Kidney glomerular epithelial cell (primary cell): ENCODE results near the gene SLIT3.

ENCODE experiments used
- DNase-seq: peaks from one replicate; lab custom pipeline; 2025; lab: John Stamatoyannopoulos, UW

The SLIT3 gene

DNA sequence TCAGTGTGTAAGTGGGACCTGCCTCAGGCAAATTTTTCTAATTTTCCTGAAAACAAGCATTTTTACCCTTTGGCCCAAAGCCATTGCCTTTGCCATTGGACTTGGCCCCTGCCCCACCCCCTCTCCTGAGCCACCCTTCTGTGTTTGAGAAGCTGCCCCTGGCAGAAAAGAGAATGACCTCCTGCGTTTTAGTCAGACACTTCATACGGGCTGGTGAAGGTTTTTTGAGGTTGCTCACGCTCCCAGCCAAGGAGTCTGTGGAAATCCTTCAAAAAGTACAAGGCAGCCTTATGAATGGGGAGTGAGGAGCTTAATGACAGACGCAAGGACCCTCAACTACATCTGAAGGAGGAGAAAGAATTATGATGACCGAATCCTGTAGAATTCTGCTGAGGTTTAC is 308.9 kb downstream of the SLIT3 start:
- DNase-seq = no peak

DNA sequence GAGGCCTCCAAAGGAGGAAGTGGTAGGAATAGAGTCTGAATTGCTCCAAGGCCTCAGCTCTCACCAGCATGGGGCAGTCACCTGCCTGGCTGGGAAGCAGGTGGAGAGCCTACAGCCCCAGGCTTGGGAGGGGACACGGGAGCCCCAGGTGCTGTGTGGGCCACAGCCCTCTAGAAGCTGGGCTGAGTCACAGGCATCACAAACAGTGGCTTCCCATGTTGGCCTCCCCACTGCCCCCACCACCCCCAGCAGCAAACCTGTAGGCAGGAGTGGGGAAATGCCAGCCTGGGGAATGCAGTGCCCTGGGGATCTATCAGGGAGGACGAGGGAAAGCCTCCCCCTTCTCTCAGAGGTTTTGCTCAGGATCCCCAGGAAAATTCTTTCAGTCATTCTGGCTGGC is 309.6 kb downstream of the SLIT3 start:
- DNase-seq = peak; percentile 35

GRCh38 chr5:168990679-168991078 is 310.3 kb downstream of the SLIT3 start:
- DNase-seq = no peak

GRCh38 chr5:168989731-168990505 is 311.0 kb downstream of the SLIT3 start:
- DNase-seq = no peak

GRCh38 chr5:168988699-168989098 is 312.2 kb downstream of the SLIT3 start:
- DNase-seq = no peak

DNA sequence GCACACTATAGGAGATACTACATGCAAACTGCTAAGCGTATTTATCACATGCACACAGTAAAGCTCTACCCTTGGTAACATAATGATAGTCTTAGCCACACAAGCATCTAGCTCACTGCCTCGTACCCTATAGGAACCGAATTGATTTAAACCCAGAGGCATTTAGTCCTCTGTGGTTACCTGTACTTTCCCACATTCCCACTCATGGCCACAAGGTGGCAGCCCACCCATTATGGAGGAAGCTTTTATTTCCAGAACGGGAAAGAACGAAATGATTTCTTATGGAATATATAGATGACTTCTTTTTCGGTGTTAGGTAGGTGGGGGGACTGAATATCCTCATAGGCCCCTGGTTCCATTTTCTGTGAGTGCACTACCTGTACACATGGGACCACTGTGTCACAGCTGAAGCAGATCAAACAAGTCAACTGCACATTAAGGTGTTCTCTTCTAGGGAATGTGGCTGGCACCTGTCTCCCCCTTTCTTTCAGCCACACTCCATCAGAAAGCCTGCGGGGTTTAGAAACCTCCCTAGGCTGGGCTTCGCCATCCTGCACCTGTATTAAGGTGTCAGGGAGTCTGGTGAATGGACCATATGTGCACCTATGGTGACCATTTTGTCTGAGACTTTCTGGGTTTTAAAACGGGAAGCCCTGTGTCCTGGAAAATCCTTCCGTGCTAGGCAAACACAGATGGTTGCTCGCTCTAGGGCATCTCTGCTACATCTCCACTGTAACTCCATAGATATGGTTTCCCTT is 313.2 kb downstream of the SLIT3 start:
- DNase-seq = peak; percentile 68

- no peak for DNase-seq
These were observed 315.5 kb downstream of the SLIT3 start for GRCh38 chr5:168985454-168985853.

DNA sequence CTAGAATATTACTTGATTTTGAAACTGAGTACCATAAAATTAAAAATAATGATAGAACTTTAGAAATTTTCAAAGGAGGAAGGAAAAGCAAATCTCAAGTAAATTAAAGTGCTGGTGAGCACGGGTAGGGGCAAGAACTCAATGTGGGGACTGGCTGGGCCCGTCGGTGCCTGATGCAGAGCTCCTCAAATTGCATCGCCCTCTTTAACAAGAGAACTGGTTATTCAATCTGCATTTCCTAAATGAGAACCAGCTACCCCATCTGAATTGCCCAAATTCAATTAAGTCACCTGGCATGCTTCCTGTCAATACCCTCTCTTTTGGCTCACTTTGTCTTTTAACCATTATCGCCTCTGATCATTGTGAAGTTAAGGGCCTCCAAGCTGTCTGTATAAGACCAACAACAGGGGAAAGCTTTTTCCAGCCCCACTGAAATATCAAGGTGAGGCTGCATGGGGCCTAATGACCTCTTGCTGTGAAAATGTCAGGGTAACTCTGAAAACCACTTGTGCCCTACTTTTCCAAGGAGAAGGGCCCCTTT is 316.7 kb downstream of the SLIT3 start:
- no peak for DNase-seq

DNA sequence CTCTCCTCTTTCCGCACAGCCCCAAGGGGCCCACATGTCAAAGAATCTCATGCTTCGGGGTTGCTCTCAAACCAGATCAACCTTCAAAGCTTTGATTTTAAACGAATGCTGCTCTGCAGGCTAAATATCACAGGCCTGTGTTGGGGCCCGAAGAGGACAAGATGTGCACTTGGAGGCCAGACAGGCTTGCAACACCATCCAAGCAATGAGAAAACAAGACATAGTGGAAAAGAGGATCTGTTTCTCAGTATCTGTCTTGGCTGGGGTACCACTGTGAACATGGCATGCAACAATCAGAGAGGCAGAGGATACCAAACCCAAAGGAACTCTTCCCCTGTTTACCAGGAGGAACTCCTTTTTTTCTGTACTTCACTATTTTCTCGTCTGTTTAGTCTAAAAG is 321.8 kb downstream of the SLIT3 start:
- DNase-seq = no peak

- no peak for DNase-seq
These were observed 322.4 kb downstream of the SLIT3 start for GRCh38 chr5:168978500-168978899.

- peak; percentile 91 for DNase-seq
These were observed 322.9 kb downstream of the SLIT3 start for GRCh38 chr5:168978015-168978414.

DNA sequence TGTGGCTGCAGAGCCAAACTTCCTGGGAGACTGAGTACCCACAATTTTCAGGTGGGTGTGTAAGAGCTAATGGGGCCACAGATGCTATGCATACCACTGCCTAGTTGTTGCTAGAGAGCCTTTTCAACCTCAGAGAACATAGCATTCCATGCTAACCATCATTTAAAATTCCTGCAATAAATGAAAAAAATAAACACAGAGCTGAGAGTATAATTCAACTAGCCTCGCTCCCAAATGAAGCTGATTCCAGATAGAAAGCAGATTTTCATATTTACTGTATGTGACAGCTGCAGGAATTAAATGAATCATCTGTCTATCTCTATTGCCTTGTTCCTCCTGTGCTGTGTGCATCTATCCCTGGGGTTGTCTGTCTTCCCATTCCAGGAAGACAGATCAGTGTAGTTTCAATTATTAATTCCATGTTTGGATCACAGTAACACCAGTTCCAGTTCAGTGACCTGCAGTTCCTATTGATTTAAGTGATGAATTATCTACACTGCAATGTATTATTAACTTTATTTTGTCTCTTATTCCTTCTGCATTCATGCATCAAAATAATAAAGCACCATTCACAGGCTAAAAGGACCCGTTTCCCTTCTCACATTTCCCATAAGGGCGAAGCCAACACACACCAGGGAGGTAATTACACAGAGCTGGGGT is 324.5 kb downstream of the SLIT3 start:
- DNase-seq = peak; percentile 98

DNA sequence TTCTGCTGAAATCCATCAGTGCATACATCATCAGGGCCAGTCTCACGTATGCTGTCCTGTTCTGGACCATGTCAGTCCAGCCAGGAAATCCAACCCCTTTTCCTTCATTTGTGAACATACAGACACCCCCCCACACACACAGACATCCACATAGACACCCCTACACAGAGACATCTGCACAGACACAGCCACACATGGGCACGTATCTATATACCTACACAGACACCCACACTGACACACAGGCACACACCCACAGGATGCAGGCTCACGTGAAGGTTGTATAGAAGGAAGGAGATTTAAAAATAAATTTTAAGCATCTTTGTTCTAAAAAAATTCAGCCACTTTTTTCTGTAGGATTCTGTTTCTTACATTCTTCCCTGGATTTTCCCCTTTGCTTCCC is 325.6 kb downstream of the SLIT3 start:
- DNase-seq = no peak

- peak; percentile 91 for DNase-seq
These were observed 326.9 kb downstream of the SLIT3 start for GRCh38 chr5:168974082-168974481.

GRCh38 chr5:168972731-168973130 is 328.2 kb downstream of the SLIT3 start:
- DNase-seq = no peak

DNA sequence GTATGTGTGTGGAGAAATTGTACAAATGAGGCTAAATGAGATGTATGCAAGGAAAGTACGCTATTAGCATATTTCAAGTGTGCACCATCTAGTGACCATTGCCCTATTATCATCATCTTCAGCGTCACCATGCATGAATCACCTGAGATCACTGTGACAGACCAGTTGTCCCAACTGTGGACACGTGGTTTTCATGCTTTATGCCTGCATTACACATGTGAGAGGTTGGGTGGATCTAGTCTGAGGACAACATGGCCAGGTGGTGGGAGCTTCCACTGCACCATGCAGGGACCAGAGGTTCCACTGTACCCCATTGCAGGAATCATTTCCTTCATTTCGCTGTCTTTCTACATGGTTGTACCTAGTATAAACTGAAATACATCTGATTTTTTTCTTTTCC is 329.8 kb downstream of the SLIT3 start:
- no peak for DNase-seq

DNA sequence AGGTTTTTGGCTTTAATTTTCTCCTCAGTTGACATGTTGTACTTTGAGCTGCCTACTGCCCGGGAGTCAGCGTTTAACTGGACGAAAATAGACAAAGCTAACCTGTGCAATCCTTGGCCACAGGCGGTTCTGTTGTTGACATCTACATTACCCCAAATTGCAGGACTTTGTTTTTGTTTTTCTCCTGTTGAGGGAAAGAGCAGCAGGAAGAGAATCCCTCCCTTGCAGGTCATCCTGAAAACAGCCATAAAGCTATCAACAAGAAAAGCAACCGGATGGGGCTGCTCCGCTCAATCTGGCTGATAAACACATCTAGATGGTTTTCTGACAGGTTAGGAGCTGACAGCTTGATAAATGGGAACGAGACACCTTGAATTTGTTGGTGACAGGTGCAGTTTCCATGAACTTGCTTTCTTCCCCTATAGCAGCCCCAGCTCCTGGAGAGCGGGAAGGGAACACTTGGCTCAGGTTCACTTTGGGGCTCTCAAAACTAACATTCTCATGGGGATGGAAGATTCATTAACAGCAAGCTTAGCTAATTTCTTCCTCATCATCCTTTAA is 331.5 kb downstream of the SLIT3 start:
- no peak for DNase-seq

- no peak for DNase-seq
These were observed 332.9 kb downstream of the SLIT3 start for GRCh38 chr5:168967882-168968620.

DNA sequence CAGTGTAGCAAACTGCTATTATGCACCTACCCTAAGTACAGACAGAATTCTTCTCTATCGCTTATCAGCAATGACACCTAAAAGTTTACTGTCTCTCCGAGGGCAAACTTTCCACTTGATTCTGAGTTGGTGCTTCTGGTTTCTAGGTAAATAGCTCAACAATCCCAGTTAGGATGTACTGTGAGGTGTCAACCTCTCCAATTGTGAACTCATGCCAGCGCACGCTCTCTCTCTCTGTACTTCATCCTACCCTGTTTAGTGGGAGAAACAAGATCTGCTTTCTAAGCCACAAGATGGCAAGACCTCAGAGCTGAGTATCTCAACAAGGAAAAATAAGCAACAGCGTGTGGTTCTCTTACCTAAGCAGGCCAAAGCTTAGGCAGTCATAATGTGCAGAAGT is 335.3 kb downstream of the SLIT3 start:
- DNase-seq = no peak

DNA sequence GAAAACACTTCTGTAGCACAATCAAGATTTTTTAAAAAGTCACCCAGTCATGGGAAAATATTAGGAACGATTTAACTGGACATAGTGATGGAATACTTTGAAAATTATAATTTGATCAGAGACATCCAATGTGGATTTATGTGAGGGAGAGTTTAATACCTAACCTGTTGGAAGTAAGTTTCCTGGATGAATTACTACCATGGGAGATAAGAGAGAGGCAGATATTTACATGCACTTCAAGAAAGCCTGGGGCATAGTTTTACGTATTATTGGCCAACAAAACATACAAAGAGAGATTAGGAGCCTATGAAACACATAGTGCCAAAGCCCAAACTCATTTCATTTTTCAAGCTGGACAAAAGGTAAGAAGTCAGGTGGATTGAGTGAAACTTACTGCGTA is 336.8 kb downstream of the SLIT3 start:
- DNase-seq = no peak

DNA sequence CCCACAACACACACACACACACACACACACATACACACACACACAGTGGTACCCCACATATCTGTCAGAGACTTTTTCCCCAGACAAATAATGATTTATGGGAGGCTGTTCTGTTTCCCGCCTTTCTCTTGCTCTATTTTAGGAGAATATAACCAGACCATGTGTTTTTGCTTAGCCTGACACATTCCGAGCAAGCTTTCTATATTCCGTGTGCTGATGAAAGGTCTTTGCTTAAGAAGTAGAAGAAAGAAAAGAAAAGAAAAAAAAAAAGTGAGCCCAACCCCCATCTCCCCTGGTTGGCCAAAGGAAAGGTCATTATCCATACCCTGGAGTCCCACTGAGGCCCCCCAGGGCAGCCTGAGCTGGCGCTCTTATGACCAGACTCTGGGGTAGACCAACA is 338.6 kb downstream of the SLIT3 start:
- DNase-seq = no peak

DNA sequence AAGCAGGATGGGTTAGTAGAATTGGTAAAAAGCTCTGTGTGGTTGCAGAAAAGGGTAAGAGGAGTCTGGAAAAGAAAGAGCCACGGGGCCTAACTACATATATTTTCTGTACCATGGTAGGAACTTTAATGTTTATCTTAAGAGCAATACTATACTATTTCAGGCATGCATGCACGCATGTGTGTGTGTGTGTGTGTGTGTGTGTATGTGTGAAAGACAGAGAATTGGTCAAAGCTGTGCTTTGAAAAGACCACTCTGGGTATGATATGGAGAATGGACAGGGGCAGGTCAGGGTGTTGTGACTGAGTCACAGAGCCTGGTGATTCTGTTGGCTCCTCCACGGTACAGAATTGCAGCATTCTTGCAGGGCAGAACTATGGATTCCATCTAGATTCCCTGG is 339.3 kb downstream of the SLIT3 start:
- DNase-seq = no peak
